ENCODE data around the gene TRAF3. TPM values are rescaled to one million over a fixed set of nuclear protein-coding genes. Genes with fewer than 3 reads are reported as not detected.
"Not testable (repeated sequence)": the region's sequence is repeated elsewhere in the genome, so short reads cannot be mapped to it uniquely, and the experiment has no call there.

Gene TRAF3
- total and polyA plus RNA-seq, 2 donors = 9.2 to 14.6 TPM

DNA sequence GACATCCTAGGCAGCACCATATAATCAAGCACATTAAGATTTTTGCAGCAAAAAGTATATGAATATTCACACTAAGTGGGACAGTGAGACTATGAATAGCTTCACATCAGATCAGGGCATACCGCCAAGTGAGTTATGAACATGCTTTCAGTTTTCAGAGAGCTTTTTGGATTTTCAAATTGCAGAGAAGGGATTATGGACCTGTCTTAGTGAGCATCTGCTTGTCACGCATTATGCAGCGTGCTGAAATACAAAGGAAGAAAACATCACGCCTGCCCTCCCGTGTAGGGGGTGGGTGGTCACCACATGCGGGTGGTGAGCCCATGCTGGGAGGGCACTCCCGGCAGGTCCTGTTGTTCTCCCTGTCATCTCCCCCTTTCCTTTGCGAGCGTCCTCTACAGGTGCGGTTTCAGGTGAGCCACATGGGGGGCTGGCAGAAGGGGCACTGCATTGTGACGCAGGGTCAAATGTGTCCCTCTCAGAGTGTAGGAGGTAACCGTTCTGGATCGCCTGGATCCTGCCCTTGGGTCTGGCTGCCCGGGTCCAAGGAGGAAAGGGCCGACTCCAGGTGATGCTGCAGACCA lies 42.6 kb downstream of the TRAF3 start:
- no peaks in the 10 kb centered on the region for H3K36me3 ChIP-seq (ENCODE audit: control insufficient read depth in 2 of 2, insufficient read depth in 2 of 2, low read length in 1 of 2)
- DNase-seq (ENCODE audit: low read depth in 6 of 9, low spot score in 9 of 9) = no peak
- 94% methylated on average over 15 of the region's 15 CpGs for WGBS
- H3K9me3 ChIP-seq (ENCODE audit: control insufficient read depth in 2 of 2, insufficient read depth in 1 of 2, low read length in 1 of 2) = no peaks in the 10 kb centered on the region
- H3K27ac ChIP-seq (ENCODE audit: low read depth in 1 of 2, low read length in 1 of 2) = no peak overlapping the region
- no peaks in the 10 kb centered on the region for H3K27me3 ChIP-seq (ENCODE audit: control insufficient read depth in 2 of 2, insufficient read depth in 1 of 2, low read length in 1 of 2)
- no peak overlapping the region for H3K4me3 ChIP-seq (ENCODE audit: low read length in 2 of 2)
- H3K4me1 ChIP-seq (ENCODE audit: control insufficient read depth in 2 of 2, insufficient read depth in 2 of 2, low read length in 2 of 2) = peaks cover 0 to 5% of the 10 kb centered on the region in 2 donors

DNA sequence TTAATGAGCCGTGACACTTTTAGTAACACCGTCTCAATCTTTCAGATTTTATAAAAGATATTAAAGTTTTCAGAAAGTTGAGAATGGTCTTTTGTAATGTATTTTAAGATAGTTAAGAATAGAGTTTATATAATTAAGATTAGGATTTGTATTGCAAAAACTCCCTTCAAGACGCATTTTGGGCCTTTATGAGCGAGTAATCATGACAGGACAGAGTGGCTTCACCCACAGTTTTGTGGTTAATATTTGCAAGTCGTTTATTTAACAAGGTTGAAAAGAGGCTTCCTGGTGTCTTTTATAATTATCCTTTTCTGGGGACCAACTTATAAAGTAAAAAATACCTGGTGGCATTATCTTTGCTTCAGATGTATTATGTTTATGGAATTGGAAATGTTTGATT lies 44.0 kb downstream of the TRAF3 start:
- DNase-seq (ENCODE audit: low read depth in 6 of 9, low spot score in 9 of 9) = no peak
- Histone ChIP-seq H3K27ac (ENCODE audit: low read depth in 1 of 2, low read length in 1 of 2) (no peak overlapping the region), H3K4me3 (ENCODE audit: low read length in 2 of 2) (no peak overlapping the region), H3K9me3 (ENCODE audit: control insufficient read depth in 2 of 2, insufficient read depth in 1 of 2, low read length in 1 of 2) (no peaks in the 10 kb centered on the region), H3K4me1 (ENCODE audit: control insufficient read depth in 2 of 2, insufficient read depth in 2 of 2, low read length in 2 of 2) (peaks cover 0 to 10% of the 10 kb centered on the region in 2 donors), H3K36me3 (ENCODE audit: control insufficient read depth in 2 of 2, insufficient read depth in 2 of 2, low read length in 1 of 2) (no peaks in the 10 kb centered on the region), H3K27me3 (ENCODE audit: control insufficient read depth in 2 of 2, insufficient read depth in 1 of 2, low read length in 1 of 2) (no peaks in the 10 kb centered on the region)
- WGBS = 83% methylated on average over 5 of the region's 5 CpGs

DNA sequence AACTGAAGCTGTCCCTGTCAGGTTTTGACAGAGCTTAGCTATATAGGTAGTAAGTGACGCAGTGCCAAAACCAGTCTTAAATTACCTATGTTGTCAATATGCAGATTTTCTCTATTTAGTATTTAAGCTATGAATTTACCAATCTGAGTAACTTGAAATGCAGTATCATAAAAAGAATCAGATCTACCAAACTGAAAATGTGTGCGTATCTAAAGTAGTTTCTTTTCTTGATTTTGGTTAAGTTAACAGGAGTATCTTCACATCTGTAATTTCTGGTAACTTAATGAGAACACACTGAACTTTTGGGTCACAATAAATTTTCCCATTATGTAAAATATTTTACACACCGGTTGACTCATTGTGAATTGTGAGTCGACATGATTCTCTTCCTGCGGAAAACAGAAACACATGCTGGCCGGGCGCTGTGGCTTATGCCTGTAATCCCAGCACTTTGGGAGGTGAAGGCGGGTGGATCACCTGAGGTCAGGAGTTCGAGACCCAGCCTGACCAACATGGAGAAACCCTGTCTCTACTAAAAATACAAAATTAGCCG lies 45.1 kb downstream of the TRAF3 start:
- no peak for DNase-seq (ENCODE audit: low read depth in 6 of 9, low spot score in 9 of 9)
- Histone ChIP-seq H3K4me3 (ENCODE audit: low read length in 2 of 2) (no peak overlapping the region), H3K4me1 (ENCODE audit: control insufficient read depth in 2 of 2, insufficient read depth in 2 of 2, low read length in 2 of 2) (peaks cover 0 to 10% of the 10 kb centered on the region in 2 donors), H3K36me3 (ENCODE audit: control insufficient read depth in 2 of 2, insufficient read depth in 2 of 2, low read length in 1 of 2) (no peaks in the 10 kb centered on the region), H3K27ac (ENCODE audit: low read depth in 1 of 2, low read length in 1 of 2) (no peak overlapping the region), H3K9me3 (ENCODE audit: control insufficient read depth in 2 of 2, insufficient read depth in 1 of 2, low read length in 1 of 2) (no peaks in the 10 kb centered on the region), H3K27me3 (ENCODE audit: control insufficient read depth in 2 of 2, insufficient read depth in 1 of 2, low read length in 1 of 2) (no peaks in the 10 kb centered on the region)
- 95% methylated on average over 10 of the region's 10 CpGs for WGBS

GRCh38 chr14:102822887-102823286 lies 45.6 kb downstream of the TRAF3 start:
- not testable (repeated sequence) for DNase-seq (ENCODE audit: low read depth in 6 of 9, low spot score in 9 of 9); H3K4me1 ChIP-seq (ENCODE audit: control insufficient read depth in 2 of 2, insufficient read depth in 2 of 2, low read length in 2 of 2); H3K27me3 ChIP-seq (ENCODE audit: control insufficient read depth in 2 of 2, insufficient read depth in 1 of 2, low read length in 1 of 2); H3K9me3 ChIP-seq (ENCODE audit: control insufficient read depth in 2 of 2, insufficient read depth in 1 of 2, low read length in 1 of 2); H3K27ac ChIP-seq (ENCODE audit: low read depth in 1 of 2, low read length in 1 of 2); H3K4me3 ChIP-seq (ENCODE audit: low read length in 2 of 2); H3K36me3 ChIP-seq (ENCODE audit: control insufficient read depth in 2 of 2, insufficient read depth in 2 of 2, low read length in 1 of 2)
- 98% methylated on average over 6 of the region's 6 CpGs for WGBS

DNA sequence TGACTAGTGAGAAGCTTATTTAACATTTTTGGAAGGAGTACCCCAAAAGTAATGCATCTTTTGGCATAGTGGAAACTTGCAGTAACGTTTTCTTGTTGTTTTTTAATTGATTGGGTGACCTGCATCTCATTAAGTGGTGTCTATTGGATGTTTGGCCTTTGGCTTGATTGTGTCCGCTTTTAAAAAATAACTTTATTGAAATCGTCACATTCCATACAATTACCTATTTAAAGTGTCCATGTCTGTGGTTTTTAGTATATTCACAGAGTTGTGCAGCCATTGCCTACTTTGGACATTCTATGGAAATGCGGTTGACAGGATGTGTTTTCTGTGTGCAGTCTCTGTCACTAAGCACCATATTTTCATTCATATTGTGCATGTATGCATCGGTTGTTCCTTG lies 46.3 kb downstream of the TRAF3 start:
- no peak for DNase-seq (ENCODE audit: low read depth in 6 of 9, low spot score in 9 of 9)
- WGBS = 96% methylated on average over 5 of the region's 5 CpGs
- Histone ChIP-seq H3K36me3 (ENCODE audit: control insufficient read depth in 2 of 2, insufficient read depth in 2 of 2, low read length in 1 of 2) (no peaks in the 10 kb centered on the region), H3K4me1 (ENCODE audit: control insufficient read depth in 2 of 2, insufficient read depth in 2 of 2, low read length in 2 of 2) (peaks cover 0 to 10% of the 10 kb centered on the region in 2 donors), H3K27ac (ENCODE audit: low read depth in 1 of 2, low read length in 1 of 2) (no peak overlapping the region), H3K4me3 (ENCODE audit: low read length in 2 of 2) (no peak overlapping the region), H3K27me3 (ENCODE audit: control insufficient read depth in 2 of 2, insufficient read depth in 1 of 2, low read length in 1 of 2) (no peaks in the 10 kb centered on the region), H3K9me3 (ENCODE audit: control insufficient read depth in 2 of 2, insufficient read depth in 1 of 2, low read length in 1 of 2) (no peaks in the 10 kb centered on the region)

DNA sequence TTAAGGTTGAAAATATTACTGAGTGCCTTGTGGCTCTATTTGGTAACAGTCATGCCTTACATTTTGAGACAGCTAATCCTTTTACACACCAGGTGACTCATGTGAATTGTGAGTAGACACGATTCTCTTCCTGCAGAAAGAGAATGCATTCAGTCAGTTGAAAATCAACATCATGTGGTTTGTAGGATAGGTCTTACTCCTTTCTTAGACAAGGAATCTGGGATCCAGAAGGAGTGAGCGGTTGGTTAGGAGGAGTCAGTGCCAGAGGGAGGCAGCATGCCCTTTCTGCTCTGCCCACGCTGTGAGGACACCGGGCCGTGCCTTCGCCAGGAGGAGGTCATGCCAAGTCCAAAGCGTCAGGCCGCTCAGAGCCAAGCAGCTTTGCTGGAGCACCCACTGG lies 47.6 kb downstream of the TRAF3 start:
- no peaks in the 10 kb centered on the region for H3K9me3 ChIP-seq (ENCODE audit: control insufficient read depth in 2 of 2, insufficient read depth in 1 of 2, low read length in 1 of 2)
- H3K36me3 ChIP-seq (ENCODE audit: control insufficient read depth in 2 of 2, insufficient read depth in 2 of 2, low read length in 1 of 2) = no peaks in the 10 kb centered on the region
- no peaks in the 10 kb centered on the region for H3K27me3 ChIP-seq (ENCODE audit: control insufficient read depth in 2 of 2, insufficient read depth in 1 of 2, low read length in 1 of 2)
- 96% methylated on average over 8 of the region's 8 CpGs for WGBS
- no peak for DNase-seq (ENCODE audit: low read depth in 6 of 9, low spot score in 9 of 9)
- no peak overlapping the region for H3K27ac ChIP-seq (ENCODE audit: low read depth in 1 of 2, low read length in 1 of 2)
- H3K4me3 ChIP-seq (ENCODE audit: low read length in 2 of 2) = no peak overlapping the region
- peaks cover 0 to 5% of the 10 kb centered on the region in 2 donors for H3K4me1 ChIP-seq (ENCODE audit: control insufficient read depth in 2 of 2, insufficient read depth in 2 of 2, low read length in 2 of 2)

DNA sequence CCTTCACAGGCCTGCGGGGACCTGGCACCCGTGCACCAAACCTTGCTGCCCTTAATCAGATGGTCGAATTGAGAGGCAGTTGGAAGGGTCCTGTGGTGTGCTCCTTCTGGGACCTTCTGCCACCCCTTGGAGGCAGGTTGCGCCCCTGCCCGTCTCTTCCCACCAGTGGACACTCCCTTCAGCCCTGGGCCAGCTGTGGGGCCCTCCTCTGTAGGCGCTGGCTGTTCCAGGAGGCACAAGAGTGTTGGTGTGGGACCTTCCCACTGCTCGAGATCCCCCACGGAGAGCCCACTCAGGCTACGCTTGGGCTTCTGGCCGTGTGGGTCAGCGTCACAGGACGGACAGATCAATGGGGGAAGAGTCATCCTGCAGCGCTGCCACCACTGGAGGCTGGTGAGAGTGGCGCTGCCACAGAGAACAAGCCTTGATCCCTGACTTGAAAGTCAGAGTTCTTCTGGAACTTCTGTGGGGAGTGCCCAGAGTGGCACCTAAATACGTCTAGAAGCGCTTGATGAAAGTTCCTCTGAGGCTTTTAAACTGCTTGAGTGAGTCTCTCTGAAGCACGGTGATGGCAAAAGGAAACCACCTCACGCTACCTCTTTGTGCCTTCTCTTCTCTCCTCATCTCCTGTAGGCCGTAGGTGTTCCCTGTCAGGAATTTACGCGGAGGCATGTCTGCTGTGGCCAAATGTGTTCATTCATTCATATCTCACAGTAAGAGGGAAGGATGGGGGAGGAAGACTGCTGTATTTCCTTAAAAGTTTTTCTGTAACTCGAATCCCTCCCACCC lies 48.3 kb downstream of the TRAF3 start:
- no peak for DNase-seq (ENCODE audit: low read depth in 6 of 9, low spot score in 9 of 9)
- Histone ChIP-seq H3K4me1 (ENCODE audit: control insufficient read depth in 2 of 2, insufficient read depth in 2 of 2, low read length in 2 of 2) (peaks cover 0 to 5% of the 10 kb centered on the region in 2 donors), H3K27ac (ENCODE audit: low read depth in 1 of 2, low read length in 1 of 2) (no peak overlapping the region), H3K36me3 (ENCODE audit: control insufficient read depth in 2 of 2, insufficient read depth in 2 of 2, low read length in 1 of 2) (peaks cover 0 to 3% of the 10 kb centered on the region in 2 donors), H3K27me3 (ENCODE audit: control insufficient read depth in 2 of 2, insufficient read depth in 1 of 2, low read length in 1 of 2) (no peaks in the 10 kb centered on the region), H3K9me3 (ENCODE audit: control insufficient read depth in 2 of 2, insufficient read depth in 1 of 2, low read length in 1 of 2) (no peaks in the 10 kb centered on the region), H3K4me3 (ENCODE audit: low read length in 2 of 2) (no peak overlapping the region)
- WGBS = 92% methylated on average over 22 of the region's 22 CpGs

GRCh38 chr14:102826161-102826560 lies 48.9 kb downstream of the TRAF3 start:
- Histone ChIP-seq H3K4me1 (ENCODE audit: control insufficient read depth in 2 of 2, insufficient read depth in 2 of 2, low read length in 2 of 2) (peaks cover 0 to 5% of the 10 kb centered on the region in 2 donors), H3K4me3 (ENCODE audit: low read length in 2 of 2) (no peak overlapping the region), H3K9me3 (ENCODE audit: control insufficient read depth in 2 of 2, insufficient read depth in 1 of 2, low read length in 1 of 2) (no peaks in the 10 kb centered on the region), H3K27me3 (ENCODE audit: control insufficient read depth in 2 of 2, insufficient read depth in 1 of 2, low read length in 1 of 2) (no peaks in the 10 kb centered on the region), H3K27ac (ENCODE audit: low read depth in 1 of 2, low read length in 1 of 2) (no peak overlapping the region), H3K36me3 (ENCODE audit: control insufficient read depth in 2 of 2, insufficient read depth in 2 of 2, low read length in 1 of 2) (peaks cover 0 to 8% of the 10 kb centered on the region in 2 donors)
- DNase-seq (ENCODE audit: low read depth in 6 of 9, low spot score in 9 of 9) = no peak
- WGBS = 96% methylated on average over 11 of the region's 11 CpGs
